Lower leg skin (tissue), 4 donors: ENCODE data around the gene CAPG. TPM values are rescaled to one million over a fixed set of nuclear protein-coding genes. Genes with fewer than 3 reads are reported as not detected.
"Not testable (repeated sequence)": the region's sequence is repeated elsewhere in the genome, so short reads cannot be mapped to it uniquely, and the experiment has no call there.

Source experiments
- DNase-seq, 2 donors: peaks; one replicate each; pipeline ENCODE4 v3.0.0-alpha.2; 2019; ENCODE audit warnings: low spot score in 2 of 2
- H3K4me3 ChIP-seq: fragments of 200-600 bp; sonication (generic); 2 replicates; pipeline ENCODE4 v1.5.1; 2017; ENCODE audit warnings: mild to moderate bottlenecking, low read depth; ENCODE audit not compliant: poor library complexity, severe bottlenecking
- POLR2A ChIP-seq, 2 donors: fragments of 450-650 bp; IDR thresholded peaks; one replicate each; pipeline ENCODE4 v1.6.1; 2016 to 2017; ENCODE audit warnings: antibody characterized with exemption in 2 of 2, mild to moderate bottlenecking in 1 of 2, moderate library complexity in 1 of 2
- WGBS, 2 donors: methylation state at CpG; one replicate each; pipeline ENCODE4 v1.1.5; 2018; 5-methylcytosine and 5-hydroxymethylcytosine counted together
- intact Hi-C: fragments of 100-400 bp; cut with DNase I; formaldehyde crosslinking; loops from one replicate; pipeline ENCODE4 v1.15.0; 2023; ENCODE audit warnings: low total_unique reads
- total RNA-seq, 4 donors: library from RNA; depleted of rRNA; stranded (reverse); fragments of >200 nt; gene quantifications; one replicate each; pipeline ENCODE4 v1.1.0, GENCODE V29; 2016
- TF ChIP-seq, protein P1 (sequence below), 3 donors: fragments of 450-650 bp; IDR thresholded peaks; one replicate each; pipeline ENCODE4 v1.5.1; 2016; ENCODE audit warnings: antibody characterized with exemption in 3 of 3, mild to moderate bottlenecking in 3 of 3, moderate library complexity in 2 of 3

CAPG gene
- total RNA-seq, 4 donors from 2014 or later = 177 to 272 (median 232) TPM

DNA sequence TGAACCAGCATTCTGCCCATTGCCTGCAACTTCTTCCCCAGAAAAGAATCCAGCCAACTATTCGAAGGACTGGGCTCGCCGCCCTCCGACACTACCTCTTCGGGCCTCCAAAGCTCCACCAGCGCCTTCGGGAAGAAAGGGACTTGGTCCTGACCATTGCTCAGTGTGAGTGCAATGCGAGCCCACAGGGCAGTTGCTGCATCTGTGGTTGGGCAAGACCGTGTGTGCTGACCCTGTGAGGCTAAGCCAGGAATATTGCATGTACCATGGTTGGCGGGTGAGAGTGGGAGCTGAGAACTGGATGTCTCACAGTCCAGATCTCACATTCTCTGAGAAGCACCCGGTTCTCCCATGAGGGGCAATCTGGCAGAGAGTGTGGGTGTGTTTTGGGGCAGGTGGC lies 39.1 kb downstream of the CAPG start:
- WGBS, 2 donors = 97 to 98% methylated on average over 11 of the region's 11 CpGs
- intact Hi-C loops = no loop called here
- TF ChIP-seq POLR2A (IDR thresholded peaks at IDR 0.05) = no peak
- TF ChIP-seq, protein P1, sequence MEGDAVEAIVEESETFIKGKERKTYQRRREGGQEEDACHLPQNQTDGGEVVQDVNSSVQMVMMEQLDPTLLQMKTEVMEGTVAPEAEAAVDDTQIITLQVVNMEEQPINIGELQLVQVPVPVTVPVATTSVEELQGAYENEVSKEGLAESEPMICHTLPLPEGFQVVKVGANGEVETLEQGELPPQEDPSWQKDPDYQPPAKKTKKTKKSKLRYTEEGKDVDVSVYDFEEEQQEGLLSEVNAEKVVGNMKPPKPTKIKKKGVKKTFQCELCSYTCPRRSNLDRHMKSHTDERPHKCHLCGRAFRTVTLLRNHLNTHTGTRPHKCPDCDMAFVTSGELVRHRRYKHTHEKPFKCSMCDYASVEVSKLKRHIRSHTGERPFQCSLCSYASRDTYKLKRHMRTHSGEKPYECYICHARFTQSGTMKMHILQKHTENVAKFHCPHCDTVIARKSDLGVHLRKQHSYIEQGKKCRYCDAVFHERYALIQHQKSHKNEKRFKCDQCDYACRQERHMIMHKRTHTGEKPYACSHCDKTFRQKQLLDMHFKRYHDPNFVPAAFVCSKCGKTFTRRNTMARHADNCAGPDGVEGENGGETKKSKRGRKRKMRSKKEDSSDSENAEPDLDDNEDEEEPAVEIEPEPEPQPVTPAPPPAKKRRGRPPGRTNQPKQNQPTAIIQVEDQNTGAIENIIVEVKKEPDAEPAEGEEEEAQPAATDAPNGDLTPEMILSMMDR (IDR thresholded peaks at IDR 0.05) = no peak
- no peak for DNase-seq
- H3K4me3 ChIP-seq = no peak overlapping the region

DNA sequence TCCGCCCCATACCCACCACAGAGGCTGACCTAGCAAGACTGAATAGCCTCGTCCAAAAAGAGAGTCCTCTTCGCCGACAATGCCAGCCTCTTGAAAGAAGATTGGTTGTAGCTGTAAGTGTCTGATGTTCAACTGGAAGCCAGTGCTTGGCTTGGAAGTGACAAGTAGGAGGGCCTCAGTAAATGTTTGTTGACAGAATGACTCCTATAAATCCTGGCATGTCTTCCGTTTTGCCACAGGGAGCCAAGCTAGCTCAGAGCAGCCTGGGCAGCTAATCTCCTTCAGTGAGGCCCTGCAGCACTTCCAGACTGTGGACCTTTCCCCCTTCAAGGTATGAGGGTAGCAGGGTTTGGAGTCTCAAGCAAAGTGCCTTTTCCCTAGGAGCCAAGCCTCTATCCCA lies 40.7 kb downstream of the CAPG start:
- intact Hi-C loops = no loop called here
- 73 to 76% methylated on average over 5 of the region's 5 CpGs for WGBS, 2 donors
- no peak overlapping the region for H3K4me3 ChIP-seq
- TF ChIP-seq, protein P1 (IDR thresholded peaks at IDR 0.05) = no peak
- TF ChIP-seq POLR2A (IDR thresholded peaks at IDR 0.05) = no peak
- no peak for DNase-seq

DNA sequence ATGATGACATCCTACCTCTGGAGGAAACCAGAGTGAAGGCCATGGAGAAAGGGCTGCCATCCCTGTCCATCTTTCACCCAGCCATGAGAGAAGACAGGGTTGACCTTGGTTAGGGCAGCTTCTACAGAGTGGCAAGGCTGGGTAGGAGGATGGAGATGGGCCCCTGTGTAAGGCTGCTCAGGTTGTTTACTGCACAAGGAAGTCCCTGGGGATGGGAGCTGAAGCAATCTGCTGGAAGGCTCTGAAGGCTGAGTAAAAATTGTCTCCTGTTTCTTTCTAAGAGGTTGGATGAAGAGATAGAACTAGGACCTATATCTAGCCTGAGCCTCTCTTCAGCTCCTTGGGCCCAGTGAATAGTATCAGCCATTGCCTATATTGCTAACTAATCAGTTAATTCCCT lies 41.2 kb downstream of the CAPG start:
- DNase-seq = no peak
- TF ChIP-seq, protein P1 (IDR thresholded peaks at IDR 0.05) = no peak
- no peak for TF ChIP-seq POLR2A (IDR thresholded peaks at IDR 0.05)
- intact Hi-C loops = no loop called here
- H3K4me3 ChIP-seq = no peak overlapping the region

DNA sequence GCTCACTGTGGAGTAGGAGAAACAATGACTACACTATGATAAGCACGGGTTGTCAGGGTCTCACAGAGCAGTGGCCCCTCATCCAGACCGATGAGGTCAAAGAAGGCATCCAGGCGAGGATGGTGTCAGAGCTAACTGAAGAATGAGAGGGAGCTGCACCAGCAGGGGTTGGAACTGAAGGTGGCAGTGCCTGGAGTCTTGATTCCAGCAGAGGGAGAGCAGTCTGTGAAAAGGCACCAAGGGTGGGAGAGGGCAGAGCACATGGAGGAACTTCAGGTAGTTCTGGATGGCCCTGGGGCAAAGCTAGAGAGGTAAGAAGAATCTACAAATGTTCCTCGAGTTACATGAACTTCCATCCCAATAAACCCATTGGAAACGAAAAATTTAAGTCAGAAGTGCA lies 43.0 kb downstream of the CAPG start:
- 79 to 80% methylated on average over 5 of the region's 5 CpGs for WGBS, 2 donors
- no peak for TF ChIP-seq POLR2A (IDR thresholded peaks at IDR 0.05)
- TF ChIP-seq, protein P1 (IDR thresholded peaks at IDR 0.05) = no peak
- intact Hi-C loops = no loop called here
- H3K4me3 ChIP-seq = no peak overlapping the region
- DNase-seq = no peak

DNA sequence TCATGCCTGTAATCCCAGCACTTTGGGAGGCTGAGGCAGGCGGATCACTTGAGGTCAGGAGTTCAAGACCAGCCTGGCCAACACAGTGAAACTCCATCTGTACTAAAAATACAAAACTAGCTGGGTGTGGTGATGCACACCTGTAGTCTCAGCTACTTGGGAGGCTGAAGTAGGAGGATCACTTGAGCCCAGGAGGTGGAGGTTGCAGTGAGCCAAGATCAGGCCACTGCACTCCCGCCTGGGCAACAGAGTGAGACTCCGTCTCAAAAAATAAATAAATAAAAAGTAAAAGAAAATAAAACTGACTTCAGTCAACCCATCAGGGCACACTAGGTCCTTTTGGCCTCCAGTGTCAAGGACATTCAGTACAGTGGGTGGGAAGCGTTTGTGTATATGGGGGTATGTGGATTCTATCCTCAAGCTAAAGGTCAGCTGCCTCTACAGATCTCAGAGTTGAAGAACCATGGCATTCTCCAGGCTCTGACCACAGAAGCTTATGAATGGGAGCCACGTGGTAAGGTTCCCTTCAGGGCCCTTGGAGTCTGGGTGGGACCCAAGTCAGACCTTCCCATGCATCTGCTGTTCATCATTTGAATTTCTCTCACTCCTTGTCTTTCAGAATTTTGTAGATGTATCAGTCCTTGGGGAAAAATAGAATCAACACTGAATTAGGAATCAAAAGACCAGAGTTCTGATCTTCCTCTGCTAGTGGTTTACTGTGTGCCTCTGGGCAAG lies 47.3 kb downstream of the CAPG start:
- H3K4me3 ChIP-seq, DNase-seq, intact Hi-C loops: not testable (repeated sequence)
- 93% methylated on average over 5 of the region's 5 CpGs for WGBS, 2 donors

DNA sequence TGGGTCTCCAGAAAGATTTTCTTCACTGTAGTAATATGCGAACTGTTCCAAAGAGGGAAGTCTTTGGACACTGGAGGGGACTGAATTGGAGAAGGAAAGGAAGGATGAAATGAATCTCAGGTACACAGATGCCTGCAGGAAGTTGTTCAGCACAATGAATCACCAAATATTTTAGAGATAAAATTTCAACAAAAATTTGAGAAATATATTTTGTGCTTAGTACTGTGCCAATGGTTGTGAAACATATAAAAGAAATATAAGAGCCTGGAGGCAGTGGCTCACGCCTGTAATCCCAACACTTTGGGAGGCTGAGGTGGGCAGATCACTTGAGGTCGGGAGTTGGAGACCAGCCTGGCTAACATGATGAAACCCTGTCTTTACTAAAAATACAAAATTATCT lies 52.4 kb downstream of the CAPG start:
- no peak for DNase-seq
- TF ChIP-seq POLR2A (IDR thresholded peaks at IDR 0.05) = no peak
- TF ChIP-seq, protein P1 (IDR thresholded peaks at IDR 0.05) = no peak
- H3K4me3 ChIP-seq = no peak overlapping the region
- intact Hi-C loops = no loop called here
- 65 to 84% methylated on average over 3 of the region's 3 CpGs for WGBS, 2 donors
